K562 (cell line): ENCODE data around the gene PTTG1IP.

Source experiments
- ARNT ChIP-seq, 2 experiments: fragments of 450-650 bp; IDR thresholded peaks; 2 replicates each; pipeline ENCODE4 v1.6.1; 2016; ENCODE audit warnings: mild to moderate bottlenecking in 1 of 2
- ELF1 ChIP-seq: fragments of 200-800 bp; sonication (Bioruptor generic); IDR thresholded peaks from 2 replicates; pipeline ENCODE4 v1.6.1; 2016; ENCODE audit warnings: missing genetic modification characterization, missing compliant biosample characterization
- GABPA ChIP-seq: fragments of 200-800 bp; sonication (Bioruptor generic); conservative IDR thresholded peaks from 2 replicates; pipeline ENCODE4 v1.6.1; 2016; ENCODE audit warnings: low read depth, missing genetic modification characterization, missing compliant biosample characterization
- NR2C2 ChIP-seq, 2 experiments: fragments of 200-800 bp in 1 of 2; sonication (Bioruptor generic) in 1 of 2; sonication (generic) in 1 of 2; formaldehyde crosslinking in 1 of 2; IDR thresholded peaks; 2 replicates each; pipeline versions ENCODE4 v1.6.1 to v1.8.0; 2016 to 2022; ENCODE audit warnings: mild to moderate bottlenecking in 1 of 2, missing compliant biosample characterization in 1 of 2, missing genetic modification characterization in 1 of 2, missing genetic modification reagents in 1 of 2
- SMC3 ChIP-seq: conservative IDR thresholded peaks from 2 replicates; pipeline ENCODE4 v1.6.1; 2011; ENCODE audit warnings: low read depth, low read length, improper control_type of control experiment; ENCODE audit not compliant: insufficient read depth
- ZNF175 ChIP-seq: fragments of 200-800 bp; sonication (Bioruptor generic); IDR thresholded peaks from 2 replicates; pipeline ENCODE4 v1.6.1; 2016; ENCODE audit warnings: low read depth, mild to moderate bottlenecking, missing genetic modification characterization, missing compliant biosample characterization
- ZNF184 ChIP-seq: sonication (generic); formaldehyde crosslinking; IDR thresholded peaks from 2 replicates; pipeline ENCODE4 v1.5.0; 2020; ENCODE audit warnings: missing genetic modification reagents
- ZNF384 ChIP-seq: IDR thresholded peaks from 2 replicates; pipeline ENCODE4 v1.6.1; 2012; ENCODE audit warnings: low read depth, low read length, improper control_type of control experiment
- ZNF407 ChIP-seq: fragments of 450-650 bp; IDR thresholded peaks from 2 replicates; pipeline ENCODE4 v1.6.1; 2016; ENCODE audit warnings: low read depth
- TF ChIP-seq, protein P1 (sequence below), 3 experiments: IDR thresholded peaks in 2 of 3; conservative IDR thresholded peaks in 1 of 3; 2 replicates each; pipeline ENCODE4 v1.5.1; 2011 to 2012; ENCODE audit warnings: low read length in 3 of 3, mild to moderate bottlenecking in 3 of 3, control low read depth in 2 of 3, improper control_type of control experiment in 1 of 3, inconsistent platforms in 1 of 3, low read depth in 1 of 3, mixed read lengths in 1 of 3, moderate library complexity in 1 of 3; ENCODE audit not compliant: insufficient read depth in 2 of 3

GRCh38 chr21:44867999-44868700, 5.3 kb downstream of the PTTG1IP start:
- TF ChIP-seq ZNF384 (no peak), GABPA (no peak), ZNF175 (CRISPR knock-in tag) (no peak), SMC3 (no peak), ARNT (IDR thresholded peaks at IDR 0.05) (no peak), ZNF184 (CRISPR knock-in tag) (no peak), NR2C2 (CRISPR knock-in tag; IDR thresholded peaks at IDR 0.05) (no peak), NR2C2 (tag; IDR thresholded peaks at IDR 0.05) (no peak), ZNF407 (no peak), ELF1 (tag) (no peak)
- TF ChIP-seq, protein P1, sequence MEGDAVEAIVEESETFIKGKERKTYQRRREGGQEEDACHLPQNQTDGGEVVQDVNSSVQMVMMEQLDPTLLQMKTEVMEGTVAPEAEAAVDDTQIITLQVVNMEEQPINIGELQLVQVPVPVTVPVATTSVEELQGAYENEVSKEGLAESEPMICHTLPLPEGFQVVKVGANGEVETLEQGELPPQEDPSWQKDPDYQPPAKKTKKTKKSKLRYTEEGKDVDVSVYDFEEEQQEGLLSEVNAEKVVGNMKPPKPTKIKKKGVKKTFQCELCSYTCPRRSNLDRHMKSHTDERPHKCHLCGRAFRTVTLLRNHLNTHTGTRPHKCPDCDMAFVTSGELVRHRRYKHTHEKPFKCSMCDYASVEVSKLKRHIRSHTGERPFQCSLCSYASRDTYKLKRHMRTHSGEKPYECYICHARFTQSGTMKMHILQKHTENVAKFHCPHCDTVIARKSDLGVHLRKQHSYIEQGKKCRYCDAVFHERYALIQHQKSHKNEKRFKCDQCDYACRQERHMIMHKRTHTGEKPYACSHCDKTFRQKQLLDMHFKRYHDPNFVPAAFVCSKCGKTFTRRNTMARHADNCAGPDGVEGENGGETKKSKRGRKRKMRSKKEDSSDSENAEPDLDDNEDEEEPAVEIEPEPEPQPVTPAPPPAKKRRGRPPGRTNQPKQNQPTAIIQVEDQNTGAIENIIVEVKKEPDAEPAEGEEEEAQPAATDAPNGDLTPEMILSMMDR (IDR thresholded peaks at IDR 0.05 in 2 of 3, conservative IDR thresholded peaks at IDR 0.05 in 1 of 3; ENCODE audit: insufficient read depth in 2 of 3, low read depth in 1 of 3, low read length in 3 of 3): no peak
